Measurements from ENCODE around the gene AATF. TPM values are rescaled to one million over a fixed set of nuclear protein-coding genes. Genes with fewer than 3 reads are reported as not detected.

AATF gene
- total and polyA plus RNA-seq, 9 of the 15 experiments (the other 6 are each of a cell fraction or from before 2014, with no cell fraction given) = 34.5 to 133 (median 90.1) TPM

DNA sequence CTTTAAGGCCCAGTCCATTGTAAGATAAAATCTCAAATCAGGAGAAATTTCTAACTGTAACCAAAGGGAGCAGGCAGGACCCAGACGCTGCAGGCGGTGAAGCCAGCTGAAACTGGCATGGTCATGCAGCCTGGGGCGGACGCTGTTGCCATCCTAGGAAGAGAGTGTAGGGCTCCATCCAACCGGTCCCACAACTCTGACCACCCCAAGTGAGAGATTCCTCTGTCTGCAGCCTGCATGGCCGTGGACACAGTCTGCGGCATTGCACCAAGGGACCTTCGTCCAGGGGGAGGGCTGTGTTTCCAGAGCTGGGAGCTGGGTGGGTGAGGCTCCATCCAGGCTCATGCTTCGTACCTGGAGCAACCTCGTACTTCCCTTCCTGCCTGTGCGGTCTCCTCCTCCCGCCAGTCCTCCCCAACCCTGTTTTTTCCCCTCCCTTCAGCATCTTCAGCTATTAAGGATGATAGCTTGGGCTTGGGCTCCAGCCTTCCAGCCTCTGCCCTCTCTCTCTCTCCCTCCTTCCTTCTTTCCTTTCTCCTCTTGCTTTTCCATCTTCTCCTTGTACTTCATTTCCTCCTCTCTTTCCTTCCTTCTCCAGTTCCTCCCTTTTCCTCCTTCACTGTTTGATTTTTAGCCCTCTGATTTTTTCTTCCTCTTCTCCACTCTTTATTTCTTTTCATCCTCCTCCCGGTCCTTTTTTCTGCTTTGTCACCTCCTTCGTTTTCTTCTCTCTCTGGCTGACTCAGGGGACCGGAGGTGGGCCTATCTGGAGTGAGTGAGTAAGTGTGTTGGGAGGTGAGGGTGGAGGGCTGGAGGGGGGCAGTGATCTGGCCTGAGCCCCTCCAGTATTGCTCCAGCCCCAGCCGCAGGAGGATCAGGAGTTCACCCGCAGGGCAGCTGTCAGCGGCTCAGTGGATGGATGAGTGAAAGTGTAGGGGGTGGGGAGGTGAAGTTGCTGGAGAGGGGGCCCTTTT is 28.4 kb upstream of the AATF start (continued):
- TF ChIP-seq TEAD2 (tag; IDR thresholded peaks at IDR 0.05) (no peak), BRD4 (IDR thresholded peaks at IDR 0.05) (no peak), SPI1 (IDR thresholded peaks at IDR 0.05; ENCODE audit: borderline replicate concordance, low read depth, low read length) (peak; percentile 1; the same call in 1 of the 2 replicates), ZNF311 (CRISPR knock-in tag; IDR thresholded peaks at IDR 0.05) (no peak), HNRNPUL1 (IDR thresholded peaks at IDR 0.05; ENCODE audit: low read length) (no peak), ARID1B (IDR thresholded peaks at IDR 0.05) (peak; percentile 64; the same call in 1 of the 2 replicates), C11orf30 (IDR thresholded peaks at IDR 0.05; ENCODE audit: low read depth) (peak; percentile 86), ZNF75A (CRISPR knock-in tag; IDR thresholded peaks at IDR 0.05) (no peak), EP300 (IDR thresholded peaks at IDR 0.05; ENCODE audit: low read length) (no peak), JUND (IDR thresholded peaks at IDR 0.05; ENCODE audit: borderline replicate concordance, low read depth, low read length) (0 out of 2 replicates have a peak, but pooled peaks have one; percentile 17), JUND (tag; IDR thresholded peaks at IDR 0.05; ENCODE audit: borderline replicate concordance, low read depth, low read length) (no peak), EHMT2 (IDR thresholded peaks at IDR 0.05) (0 out of 2 replicates have a peak, but pooled peaks have one; percentile 29), EGR1 (conservative IDR thresholded peaks at IDR 0.05) (peak; percentile 9), KDM1A (IDR thresholded peaks at IDR 0.05) (peak; percentile 71 to 74), MEIS2 (IDR thresholded peaks at IDR 0.05; ENCODE audit: partially characterized antibody) (peak; percentile 81), ZNF263 (CRISPR knock-in tag; IDR thresholded peaks at IDR 0.05; ENCODE audit: borderline replicate concordance) (peak; percentile 75), RHOXF2B (CRISPR knock-in tag; conservative IDR thresholded peaks at IDR 0.05) (no peak), NFE2 (IDR thresholded peaks at IDR 0.05; ENCODE audit: low read depth) (peak; percentile 68), RBBP5 (IDR thresholded peaks at IDR 0.05; ENCODE audit: borderline replicate concordance, insufficient read depth, low read length, poor library complexity, severe bottlenecking) (peak; percentile 41), TBL1XR1 (IDR thresholded peaks at IDR 0.05; ENCODE audit: low read length in 2 of 2) (no peak), MTA1 (IDR thresholded peaks at IDR 0.05; ENCODE audit: borderline replicate concordance) (peak; percentile 35; the same call in 1 of the 2 replicates), HDAC1 (IDR thresholded peaks at IDR 0.05) (peak in 1 of 2 experiments; percentile 56; a peak in 2 of 4 replicates), RB1 (IDR thresholded peaks at IDR 0.05; ENCODE audit: low read depth) (no peak), GATAD2A (IDR thresholded peaks at IDR 0.05) (peak; percentile 11; the same call in 1 of the 2 replicates)
- TF ChIP-seq, protein P1, sequence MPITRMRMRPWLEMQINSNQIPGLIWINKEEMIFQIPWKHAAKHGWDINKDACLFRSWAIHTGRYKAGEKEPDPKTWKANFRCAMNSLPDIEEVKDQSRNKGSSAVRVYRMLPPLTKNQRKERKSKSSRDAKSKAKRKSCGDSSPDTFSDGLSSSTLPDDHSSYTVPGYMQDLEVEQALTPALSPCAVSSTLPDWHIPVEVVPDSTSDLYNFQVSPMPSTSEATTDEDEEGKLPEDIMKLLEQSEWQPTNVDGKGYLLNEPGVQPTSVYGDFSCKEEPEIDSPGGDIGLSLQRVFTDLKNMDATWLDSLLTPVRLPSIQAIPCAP (CRISPR knock-in tag; IDR thresholded peaks at IDR 0.05; ENCODE audit: borderline replicate concordance) = no peak
- TF ChIP-seq, protein P2, sequence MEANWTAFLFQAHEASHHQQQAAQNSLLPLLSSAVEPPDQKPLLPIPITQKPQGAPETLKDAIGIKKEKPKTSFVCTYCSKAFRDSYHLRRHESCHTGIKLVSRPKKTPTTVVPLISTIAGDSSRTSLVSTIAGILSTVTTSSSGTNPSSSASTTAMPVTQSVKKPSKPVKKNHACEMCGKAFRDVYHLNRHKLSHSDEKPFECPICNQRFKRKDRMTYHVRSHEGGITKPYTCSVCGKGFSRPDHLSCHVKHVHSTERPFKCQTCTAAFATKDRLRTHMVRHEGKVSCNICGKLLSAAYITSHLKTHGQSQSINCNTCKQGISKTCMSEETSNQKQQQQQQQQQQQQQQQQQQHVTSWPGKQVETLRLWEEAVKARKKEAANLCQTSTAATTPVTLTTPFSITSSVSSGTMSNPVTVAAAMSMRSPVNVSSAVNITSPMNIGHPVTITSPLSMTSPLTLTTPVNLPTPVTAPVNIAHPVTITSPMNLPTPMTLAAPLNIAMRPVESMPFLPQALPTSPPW (CRISPR knock-in tag; IDR thresholded peaks at IDR 0.05) = peak; percentile 63
- TF ChIP-seq, protein P3, sequence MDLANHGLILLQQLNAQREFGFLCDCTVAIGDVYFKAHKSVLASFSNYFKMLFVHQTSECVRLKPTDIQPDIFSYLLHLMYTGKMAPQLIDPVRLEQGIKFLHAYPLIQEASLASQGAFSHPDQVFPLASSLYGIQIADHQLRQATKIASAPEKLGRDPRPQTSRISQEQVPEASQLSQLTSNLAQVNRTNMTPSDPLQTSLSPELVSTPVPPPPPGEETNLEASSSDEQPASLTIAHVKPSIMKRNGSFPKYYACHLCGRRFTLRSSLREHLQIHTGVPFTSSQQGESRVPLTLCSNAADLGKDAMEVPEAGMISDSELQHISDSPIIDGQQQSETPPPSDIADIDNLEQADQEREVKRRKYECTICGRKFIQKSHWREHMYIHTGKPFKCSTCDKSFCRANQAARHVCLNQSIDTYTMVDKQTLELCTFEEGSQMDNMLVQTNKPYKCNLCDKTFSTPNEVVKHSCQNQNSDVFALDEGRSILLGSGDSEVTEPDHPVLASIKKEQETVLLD (IDR thresholded peaks at IDR 0.05) = peak; percentile 45; the same call in 1 of the 2 replicates
